Chondrocyte (in vitro differentiated cells): Measurements from ENCODE around the gene STRIT1. TPM values are rescaled to one million over a fixed set of nuclear protein-coding genes. Genes with fewer than 3 reads are reported as not detected.
"Not testable (repeated sequence)": the region's sequence is repeated elsewhere in the genome, so short reads cannot be mapped to it uniquely, and the experiment has no call there.

Source experiments
- DNase-seq: peaks from one replicate; pipeline ENCODE4 v3.0.0; 2021; ENCODE audit warnings: mixed read lengths, low spot score
- H3K27ac Mint-ChIP-seq: one replicate; pipeline ENCODE4 v1.8.0; 2021; ENCODE audit warnings: mild to moderate bottlenecking, moderate library complexity, mixed read lengths; ENCODE audit not compliant: unreplicated experiment
- H3K27me3 Mint-ChIP-seq: 2 replicates; pipeline ENCODE4 v1.8.0; 2021; ENCODE audit warnings: low read depth, mixed read lengths
- H3K36me3 Mint-ChIP-seq: 2 replicates; pipeline ENCODE4 v1.8.0; 2021; ENCODE audit warnings: low read depth, mixed read lengths
- H3K4me1 Mint-ChIP-seq: 2 replicates; pipeline ENCODE4 v1.8.0; 2021; ENCODE audit warnings: low read depth, mild to moderate bottlenecking, mixed read lengths
- H3K4me3 Mint-ChIP-seq: one replicate; pipeline ENCODE4 v1.8.0; 2021; ENCODE audit warnings: mild to moderate bottlenecking, moderate library complexity, mixed read lengths; ENCODE audit not compliant: unreplicated experiment
- H3K9me3 Mint-ChIP-seq: 2 replicates; pipeline ENCODE4 v1.8.0; 2021; ENCODE audit warnings: low read depth, mixed read lengths
- total RNA-seq: library from RNA; stranded (reverse); gene quantifications from 3 replicates; pipeline ENCODE4 v1.2.1, GENCODE V29; 2021
- TF ChIP-seq, protein P1 (sequence below): fragments of 200-600 bp; sonication (generic); IDR thresholded peaks from 2 replicates; pipeline ENCODE4 v1.5.0; 2021; ENCODE audit warnings: antibody characterized with exemption, mild to moderate bottlenecking, moderate library complexity

Gene STRIT1
- total RNA-seq, 1 donor from 2014 or later, result not detected

DNA sequence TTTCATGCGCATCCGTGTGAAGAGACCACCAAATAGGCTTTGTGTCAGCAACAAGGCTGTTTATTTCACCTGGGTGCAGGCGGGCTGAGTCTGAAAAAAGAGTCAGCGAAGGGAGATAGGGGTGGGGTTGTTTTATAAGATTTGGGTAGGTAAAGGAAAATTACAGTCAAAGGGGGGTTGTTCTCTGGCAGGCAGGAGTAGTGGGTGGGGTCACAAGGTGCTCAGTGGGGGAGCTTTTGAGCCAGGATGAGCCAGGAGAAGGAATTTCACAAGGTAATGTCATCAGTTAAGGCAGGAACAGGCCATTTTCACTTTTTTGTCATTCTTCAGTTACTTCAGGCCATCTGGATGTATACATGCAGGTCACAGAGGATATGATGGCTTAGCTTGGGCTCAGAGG is 19.0 kb downstream of the STRIT1 start:
- not testable (repeated sequence) for H3K9me3 Mint-ChIP-seq, H3K36me3 Mint-ChIP-seq, H3K4me3 Mint-ChIP-seq, H3K27ac Mint-ChIP-seq, DNase-seq, H3K4me1 Mint-ChIP-seq, H3K27me3 Mint-ChIP-seq

DNA sequence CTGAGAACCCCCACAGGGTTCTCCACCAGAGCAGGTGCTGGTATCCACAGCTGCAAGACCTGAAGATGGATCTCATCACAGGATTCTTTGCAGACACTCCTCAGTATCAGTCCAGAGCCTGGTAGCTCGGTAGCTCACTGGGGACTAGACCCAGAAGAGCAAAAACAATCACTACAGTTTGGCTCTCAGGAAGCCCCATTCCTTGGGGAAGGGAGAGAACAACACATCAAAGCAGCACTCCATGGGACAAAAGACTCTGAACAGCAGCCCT is 22.2 kb downstream of the STRIT1 start:
- Mint-ChIP-seq H3K4me3 (no peak overlapping the region), H3K36me3 (no peaks in the 10 kb centered on the region), H3K27ac (no peak overlapping the region), H3K9me3 (no peaks in the 10 kb centered on the region), H3K4me1 (peaks cover 3% of the 10 kb centered on the region), H3K27me3 (peaks cover under 1% of the 10 kb centered on the region)
- TF ChIP-seq, protein P1, sequence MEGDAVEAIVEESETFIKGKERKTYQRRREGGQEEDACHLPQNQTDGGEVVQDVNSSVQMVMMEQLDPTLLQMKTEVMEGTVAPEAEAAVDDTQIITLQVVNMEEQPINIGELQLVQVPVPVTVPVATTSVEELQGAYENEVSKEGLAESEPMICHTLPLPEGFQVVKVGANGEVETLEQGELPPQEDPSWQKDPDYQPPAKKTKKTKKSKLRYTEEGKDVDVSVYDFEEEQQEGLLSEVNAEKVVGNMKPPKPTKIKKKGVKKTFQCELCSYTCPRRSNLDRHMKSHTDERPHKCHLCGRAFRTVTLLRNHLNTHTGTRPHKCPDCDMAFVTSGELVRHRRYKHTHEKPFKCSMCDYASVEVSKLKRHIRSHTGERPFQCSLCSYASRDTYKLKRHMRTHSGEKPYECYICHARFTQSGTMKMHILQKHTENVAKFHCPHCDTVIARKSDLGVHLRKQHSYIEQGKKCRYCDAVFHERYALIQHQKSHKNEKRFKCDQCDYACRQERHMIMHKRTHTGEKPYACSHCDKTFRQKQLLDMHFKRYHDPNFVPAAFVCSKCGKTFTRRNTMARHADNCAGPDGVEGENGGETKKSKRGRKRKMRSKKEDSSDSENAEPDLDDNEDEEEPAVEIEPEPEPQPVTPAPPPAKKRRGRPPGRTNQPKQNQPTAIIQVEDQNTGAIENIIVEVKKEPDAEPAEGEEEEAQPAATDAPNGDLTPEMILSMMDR, result no peak
- no peak for DNase-seq

DNA sequence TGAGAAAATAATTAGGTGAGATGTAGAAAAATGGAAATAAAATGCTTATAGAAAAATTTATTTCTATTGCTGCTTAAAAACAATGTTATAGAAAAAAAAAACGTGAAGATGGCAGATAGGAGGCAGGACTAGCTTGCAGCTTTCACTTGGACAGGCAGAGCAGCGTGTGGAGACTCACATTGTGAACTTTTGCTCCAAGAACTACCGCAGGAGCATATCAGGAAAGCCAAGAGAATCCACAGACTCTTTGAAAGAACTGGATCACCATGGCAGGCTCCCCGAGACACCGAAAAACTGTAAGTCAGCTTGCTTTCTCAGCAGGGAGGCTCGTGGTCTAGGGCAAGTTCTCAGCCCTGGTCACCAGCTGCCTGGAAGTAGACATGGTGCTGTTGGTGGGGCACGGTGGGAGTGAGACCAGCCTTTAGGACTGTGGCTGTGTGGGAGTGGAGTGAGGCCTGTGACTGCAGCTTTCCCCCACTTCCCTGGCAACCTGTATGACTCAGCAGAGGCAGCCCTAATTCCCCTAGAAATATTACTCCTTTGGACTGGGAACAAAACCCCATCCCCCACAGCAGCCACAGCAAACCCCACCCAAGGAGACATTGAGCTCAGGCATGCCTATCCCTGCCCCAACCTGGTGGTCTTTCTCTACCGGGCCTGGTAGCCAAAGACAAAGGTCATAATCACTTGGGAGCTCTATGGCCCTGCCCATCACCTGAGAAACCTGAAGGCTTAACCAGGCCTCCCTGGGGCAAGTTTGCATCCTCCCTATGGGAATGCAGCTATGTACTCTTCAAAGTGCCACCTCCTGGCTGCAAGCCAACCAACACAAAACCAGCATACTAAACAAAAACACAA is 22.8 kb downstream of the STRIT1 start:
- Mint-ChIP-seq H3K4me1 (peaks cover 3% of the 10 kb centered on the region), H3K27me3 (peaks cover 5% of the 10 kb centered on the region), H3K9me3 (no peaks in the 10 kb centered on the region), H3K4me3 (no peak overlapping the region), H3K36me3 (no peaks in the 10 kb centered on the region), H3K27ac (no peak overlapping the region)
- DNase-seq, result no peak
- TF ChIP-seq, protein P1, result no peak

DNA sequence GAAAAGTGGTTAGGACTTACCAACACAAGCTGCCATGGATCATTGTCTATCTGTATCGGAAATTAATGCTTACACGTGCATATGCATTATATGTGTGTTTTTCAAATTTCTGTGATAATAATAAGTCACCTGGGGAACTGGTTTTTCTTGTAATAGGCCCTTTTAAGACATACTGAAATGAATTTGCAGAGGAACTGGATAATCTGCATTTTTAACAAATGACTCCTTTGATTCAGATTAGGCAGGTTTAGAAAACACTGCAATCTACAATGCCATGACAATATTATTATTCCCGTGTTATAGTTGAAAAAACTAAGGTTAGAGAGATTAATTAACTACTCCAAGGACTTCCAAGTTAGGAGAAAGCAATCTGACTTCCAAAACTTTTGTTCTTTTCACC is 23.4 kb downstream of the STRIT1 start:
- Mint-ChIP-seq H3K27me3 (peaks cover 5% of the 10 kb centered on the region), H3K27ac (no peak overlapping the region), H3K4me1 (peaks cover 3% of the 10 kb centered on the region), H3K36me3 (no peaks in the 10 kb centered on the region), H3K4me3 (no peak overlapping the region), H3K9me3 (no peaks in the 10 kb centered on the region)
- no peak for DNase-seq
- TF ChIP-seq, protein P1, result no peak

DNA sequence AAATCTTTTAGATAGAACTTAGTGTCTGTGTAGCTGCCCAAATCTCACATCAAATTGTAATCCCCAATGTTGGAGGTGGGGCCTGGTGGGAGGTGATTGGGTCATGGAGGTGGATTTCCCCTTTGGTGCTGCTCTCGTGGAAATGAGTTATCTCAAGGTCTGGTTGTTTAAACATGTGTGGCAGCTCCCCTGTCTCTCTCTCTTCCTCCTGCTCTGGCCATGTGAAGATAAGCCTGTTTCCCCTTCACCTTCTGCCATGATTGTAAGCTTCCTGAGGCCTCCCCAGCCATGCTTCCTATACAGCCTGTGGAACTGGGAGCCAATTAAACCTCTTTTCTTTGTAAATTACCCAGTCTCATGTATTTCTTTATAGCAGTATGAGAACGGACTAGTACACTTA is 30.6 kb downstream of the STRIT1 start:
- H3K27me3 Mint-ChIP-seq, result peaks cover 12% of the 10 kb centered on the region
- H3K9me3 Mint-ChIP-seq, H3K27ac Mint-ChIP-seq, H3K4me1 Mint-ChIP-seq, H3K36me3 Mint-ChIP-seq, H3K4me3 Mint-ChIP-seq, DNase-seq: not testable (repeated sequence)

DNA sequence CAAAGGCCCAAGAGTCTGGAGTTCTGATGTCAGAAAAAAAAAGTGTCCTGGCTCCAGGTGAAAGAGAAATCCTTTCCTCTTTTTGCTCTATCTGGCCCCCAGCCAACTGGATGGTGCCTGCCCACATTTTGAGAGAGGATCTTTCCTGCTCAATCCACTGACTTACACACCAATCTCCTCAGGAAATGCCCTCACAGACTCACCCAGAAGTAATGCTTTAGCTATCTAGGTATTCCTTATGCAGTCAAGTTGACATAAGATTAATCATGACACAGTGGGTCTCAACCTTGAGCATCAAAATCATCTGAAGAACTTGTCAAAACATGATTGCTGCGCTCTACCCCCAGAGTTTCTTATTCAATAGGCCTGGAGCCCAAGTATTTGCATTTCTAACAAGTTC is 31.2 kb downstream of the STRIT1 start:
- Mint-ChIP-seq H3K36me3 (peaks cover 2% of the 10 kb centered on the region), H3K27ac (no peak overlapping the region), H3K4me3 (no peak overlapping the region), H3K4me1 (no peaks in the 10 kb centered on the region), H3K27me3 (peaks cover 12% of the 10 kb centered on the region), H3K9me3 (no peaks in the 10 kb centered on the region)
- DNase-seq, result no peak
- TF ChIP-seq, protein P1, result no peak
